Left lobe of liver (tissue), 2 donors: ENCODE data around the gene TGFBR2. TPM values are rescaled to one million over a fixed set of nuclear protein-coding genes. Genes with fewer than 3 reads are reported as not detected.

ENCODE experiments used
- ATAC-seq: fragments of 200-7000 bp; cut with Tn5 transposase; one replicate; pipeline ENCODE4 v1.9.1; 2020; ENCODE audit warnings: mild to moderate bottlenecking, moderate library complexity
- DNase-seq: peaks from one replicate; pipeline ENCODE4 v3.0.0-alpha.2; 2020; ENCODE audit warnings: low spot score
- total RNA-seq: library from RNA; stranded (reverse); gene quantifications from one replicate; pipeline ENCODE4 v1.2.1, GENCODE V29; 2021
- donor health status: DM: no; HTN: no; CAD: no; lungs with moderate emphysema.
- donor health status: DM: no; HTN: yes; CAD: no.

Gene TGFBR2
- total RNA-seq, 1 donor from 2014 or later: 26.9 TPM

- no peak for DNase-seq
- ATAC-seq: peak; percentile 17
These were observed 65.3 kb downstream of the TGFBR2 start for GRCh38 chr3:30671527-30672286.

GRCh38 chr3:30672287-30672735 is 65.9 kb downstream of the TGFBR2 start:
- ATAC-seq: peak; percentile 82
- DNase-seq: no peak

DNA sequence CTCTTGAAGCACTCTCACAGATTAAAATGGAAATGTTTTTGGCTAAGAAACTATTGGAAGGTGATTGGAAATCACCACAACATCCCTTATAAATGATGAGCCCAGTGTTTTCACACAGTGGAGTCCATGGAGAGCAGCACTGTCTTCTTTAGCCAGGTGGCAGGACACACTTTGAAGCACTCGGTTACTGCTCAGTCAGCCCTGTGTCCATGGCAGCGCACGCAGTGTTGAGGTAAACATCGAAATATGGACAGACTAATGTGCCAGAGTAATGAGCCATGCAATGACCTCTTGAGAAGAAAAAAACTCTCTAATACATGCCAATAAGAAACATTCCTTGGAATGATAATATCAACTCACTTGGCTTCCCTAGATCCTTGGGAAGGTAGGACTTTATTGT is 66.6 kb downstream of the TGFBR2 start:
- no peak for ATAC-seq
- DNase-seq: no peak

- DNase-seq (no peak), ATAC-seq (no peak)
These were observed 67.3 kb downstream of the TGFBR2 start for GRCh38 chr3:30673425-30674341.

DNA sequence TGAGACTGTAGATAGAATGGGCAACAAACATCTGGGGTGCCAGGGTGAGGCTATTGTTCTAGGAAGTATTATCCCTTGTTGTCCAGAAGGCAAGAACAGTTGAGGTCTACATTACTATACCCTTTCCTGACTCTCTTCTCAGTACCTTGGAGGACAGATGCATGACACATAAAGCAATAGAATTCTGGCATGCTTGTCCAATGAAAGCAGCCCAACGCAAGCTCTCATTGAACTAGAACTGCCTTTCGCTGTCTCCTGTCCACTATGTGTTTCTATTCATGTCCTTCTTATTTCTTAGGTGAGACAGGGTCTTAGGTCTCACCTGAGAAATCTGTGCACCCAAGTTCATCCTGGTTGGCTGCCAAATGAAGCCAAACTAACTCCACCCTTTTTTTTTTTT is 68.6 kb downstream of the TGFBR2 start:
- ATAC-seq: no peak

DNA sequence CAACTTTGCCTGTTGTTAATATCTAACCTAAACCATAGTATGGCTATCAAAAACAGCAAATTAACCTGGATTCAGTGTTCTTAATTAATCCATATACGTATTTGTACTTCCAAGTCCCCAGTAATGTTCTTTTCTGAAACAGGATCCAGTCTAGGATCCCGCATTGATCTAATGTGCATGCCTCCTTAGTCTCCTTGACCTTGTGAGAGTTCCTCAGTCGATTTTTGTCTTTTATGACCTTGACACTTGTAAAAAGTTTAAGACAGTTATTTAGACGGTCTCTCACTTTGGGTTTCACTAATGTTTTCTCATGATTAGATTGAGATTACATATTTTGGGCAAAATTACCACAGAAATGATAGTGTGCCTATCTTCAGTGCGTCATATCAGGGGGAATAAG is 69.4 kb downstream of the TGFBR2 start:
- DNase-seq (no peak), ATAC-seq (no peak)

More for the DNA sequence above, 68.6 kb downstream of the TGFBR2 start:
- DNase-seq: no peak

GRCh38 chr3:30676424-30677346 is 70.3 kb downstream of the TGFBR2 start:
- no peak for DNase-seq
- ATAC-seq: no peak

DNA sequence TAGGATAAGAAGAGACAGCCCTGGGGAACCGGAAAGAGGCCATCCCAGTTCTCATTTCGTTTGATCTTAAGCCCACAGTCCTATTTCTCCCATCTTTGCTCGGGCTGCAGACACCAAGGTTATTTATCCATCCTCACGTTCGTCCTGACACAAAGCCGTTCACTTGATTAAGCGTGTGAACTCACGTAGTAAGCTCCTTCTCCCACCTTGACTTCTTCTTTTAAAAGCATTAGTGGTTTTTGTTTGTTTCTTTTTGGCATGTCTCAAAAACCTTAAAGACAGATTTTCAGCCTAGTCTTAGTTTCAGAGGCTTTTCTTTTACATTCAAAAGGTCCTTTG is 70.9 kb downstream of the TGFBR2 start:
- no peak for ATAC-seq
- DNase-seq: no peak

GRCh38 chr3:30679045-30679444 is 72.6 kb downstream of the TGFBR2 start:
- DNase-seq (no peak), ATAC-seq (no peak)

GRCh38 chr3:30680789-30681648 is 74.6 kb downstream of the TGFBR2 start:
- ATAC-seq (no peak), DNase-seq (no peak)

DNA sequence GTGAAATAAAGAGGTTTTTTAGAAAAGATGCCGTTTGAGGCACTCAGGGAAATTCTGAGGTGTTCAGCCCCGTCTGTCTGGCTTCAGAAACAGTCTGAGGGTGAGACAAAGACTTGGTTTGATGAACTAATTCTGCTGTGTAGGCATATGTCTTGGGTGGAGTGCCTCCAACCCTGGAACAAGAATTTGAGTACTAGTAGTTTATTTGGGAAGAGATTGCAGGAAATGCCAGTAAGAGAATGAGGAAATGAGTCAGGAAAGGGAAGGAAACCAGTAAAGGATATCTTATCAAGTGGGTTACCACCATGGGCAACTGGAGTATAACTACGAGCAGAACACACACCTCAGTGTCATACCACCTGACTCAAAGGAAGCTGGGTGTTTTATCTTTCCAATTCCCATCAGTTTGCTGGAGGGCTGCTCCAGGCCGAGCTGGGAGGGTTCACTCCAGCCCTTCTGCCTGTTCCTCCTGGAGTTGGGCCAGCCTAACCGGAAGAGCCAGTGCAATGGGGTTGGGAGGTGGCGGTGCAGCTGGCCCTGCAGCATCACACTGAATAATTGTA is 75.3 kb downstream of the TGFBR2 start:
- peak; percentile 66 for ATAC-seq
- no peak for DNase-seq

DNA sequence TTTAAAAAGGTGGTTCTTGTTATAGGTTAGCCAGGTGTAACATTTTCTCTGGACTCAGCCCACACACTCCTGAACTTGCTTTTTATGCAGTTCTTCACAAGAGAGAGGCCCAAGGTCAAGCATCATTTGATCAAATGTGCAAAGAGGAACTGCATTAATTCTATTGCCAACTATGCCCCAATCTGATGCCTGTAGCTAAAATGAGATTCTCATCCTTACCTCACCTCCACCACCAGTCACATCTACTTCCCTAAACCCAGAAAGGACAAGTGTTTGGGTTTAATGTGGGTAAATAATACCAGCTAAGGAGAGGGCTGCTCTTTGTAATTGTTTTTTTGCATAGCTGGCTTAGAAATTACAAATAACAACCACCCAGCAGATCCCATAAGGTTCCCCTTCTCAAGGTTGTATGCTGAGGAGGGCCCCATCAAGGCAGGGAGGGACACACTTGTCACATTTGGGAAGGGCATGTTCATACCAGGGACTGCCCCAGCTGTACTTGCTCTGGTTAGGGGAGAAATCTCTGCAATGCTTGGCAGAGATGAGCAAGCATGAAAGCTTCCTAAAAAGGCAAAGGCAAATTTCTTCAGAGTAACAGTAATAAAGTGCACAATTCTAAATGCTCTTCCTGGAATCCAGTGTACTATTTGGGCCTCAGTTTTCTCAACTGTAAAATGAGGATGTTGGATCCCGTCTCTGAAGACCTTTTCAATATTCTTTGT is 76.2 kb downstream of the TGFBR2 start:
- no peak for DNase-seq
- no peak for ATAC-seq

- no peak for ATAC-seq
These were observed 77.4 kb downstream of the TGFBR2 start for GRCh38 chr3:30683769-30684168.

GRCh38 chr3:30684356-30684755 is 78.0 kb downstream of the TGFBR2 start:
- DNase-seq (no peak), ATAC-seq (no peak)

More at GRCh38 chr3:30683769-30684168, 77.4 kb downstream of the TGFBR2 start:
- no peak for DNase-seq

- DNase-seq (no peak), ATAC-seq (no peak)
These were observed 78.9 kb downstream of the TGFBR2 start for GRCh38 chr3:30685267-30685667.

- ATAC-seq (no peak), DNase-seq (no peak)
These were observed 79.8 kb downstream of the TGFBR2 start for GRCh38 chr3:30686176-30686575.

DNA sequence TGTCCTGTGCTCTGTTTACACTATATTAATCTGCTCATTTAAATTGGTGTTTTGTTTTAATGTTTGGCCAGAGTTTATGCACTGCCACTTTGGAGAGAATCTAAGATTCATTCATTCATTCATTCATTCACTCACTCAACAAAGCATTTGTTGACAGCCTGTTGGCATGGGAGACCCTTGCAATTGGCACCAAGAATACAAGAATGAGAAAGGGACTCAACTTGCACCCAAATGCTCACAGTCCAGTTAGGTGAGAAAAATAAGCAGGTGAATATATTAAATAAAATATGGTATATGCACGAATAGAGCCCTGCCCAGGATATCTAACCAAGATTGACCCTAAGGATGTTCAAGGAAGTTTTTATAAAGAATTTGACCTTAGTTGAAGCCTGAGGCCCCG is 80.4 kb downstream of the TGFBR2 start:
- DNase-seq (no peak), ATAC-seq (no peak)

GRCh38 chr3:30687930-30688570 is 81.6 kb downstream of the TGFBR2 start:
- ATAC-seq (no peak), DNase-seq (no peak)
